HEK293T (cell line): Measurements from ENCODE around the gene MUSTN1.

ENCODE experiments used
- CTCF ChIA-PET: fragments of 350-600 bp; formaldehyde crosslinking; extraction: SDS; loops from one replicate; lab custom pipeline; 2021; ENCODE audit warnings: antibody characterized with exemption, inconsistent platforms; lab: Yijun Ruan, JAX
- POLR2A ChIA-PET: fragments of 350-600 bp; formaldehyde crosslinking; extraction: SDS; loops from one replicate; lab custom pipeline; 2020; ENCODE audit warnings: antibody characterized with exemption, inconsistent platforms; lab: Yijun Ruan, JAX
- DNase-seq: peaks from one replicate; pipeline ENCODE4 v3.0.0; 2012; ENCODE audit warnings: mixed read lengths; ENCODE audit errors: extremely low spot score
- ARNT ChIP-seq: fragments of 450-650 bp; IDR thresholded peaks from 2 replicates; pipeline ENCODE4 v1.6.1; 2017; ENCODE audit warnings: mild to moderate bottlenecking
- BHLHE40 ChIP-seq: fragments of 450-650 bp; IDR thresholded peaks from 2 replicates; pipeline ENCODE4 v1.6.1; 2016; ENCODE audit warnings: mild to moderate bottlenecking, moderate library complexity, borderline replicate concordance
- CTBP1 ChIP-seq: fragments of 450-650 bp; IDR thresholded peaks from 2 replicates; pipeline ENCODE4 v1.6.1; 2016; ENCODE audit warnings: borderline replicate concordance
- ELF4 ChIP-seq: fragments of 450-650 bp; IDR thresholded peaks from 2 replicates; pipeline ENCODE4 v1.6.1; 2017; ENCODE audit warnings: antibody characterized with exemption
- FOXA1 ChIP-seq: fragments of 450-650 bp; IDR thresholded peaks from 2 replicates; pipeline ENCODE4 v1.6.1; 2016; ENCODE audit warnings: mild to moderate bottlenecking
- FOXK2 ChIP-seq: fragments of 450-650 bp; IDR thresholded peaks from 2 replicates; pipeline ENCODE4 v1.6.1; 2016; ENCODE audit warnings: mild to moderate bottlenecking
- FOXM1 ChIP-seq: fragments of 450-650 bp; IDR thresholded peaks from 2 replicates; pipeline ENCODE4 v1.6.1; 2017; ENCODE audit warnings: mild to moderate bottlenecking, borderline replicate concordance
- HDGF ChIP-seq: fragments of 450-650 bp; IDR thresholded peaks from 2 replicates; pipeline ENCODE4 v1.6.1; 2017; ENCODE audit warnings: antibody characterized with exemption, borderline replicate concordance
- L3MBTL2 ChIP-seq: fragments of 450-650 bp; conservative IDR thresholded peaks from 2 replicates; pipeline ENCODE4 v1.6.1; 2016; ENCODE audit warnings: mild to moderate bottlenecking
- LEF1 ChIP-seq: fragments of 450-650 bp; IDR thresholded peaks from 2 replicates; pipeline ENCODE4 v1.6.1; 2017; ENCODE audit warnings: mild to moderate bottlenecking, borderline replicate concordance
- NFRKB ChIP-seq: fragments of 450-650 bp; IDR thresholded peaks from 2 replicates; pipeline ENCODE4 v1.6.1; 2016; ENCODE audit warnings: mild to moderate bottlenecking, moderate library complexity
- PKNOX1 ChIP-seq: fragments of 450-650 bp; IDR thresholded peaks from 2 replicates; pipeline ENCODE4 v1.6.1; 2016
- SP1 ChIP-seq: fragments of 450-650 bp; IDR thresholded peaks from 2 replicates; pipeline ENCODE4 v1.6.1; 2017
- SUZ12 ChIP-seq: fragments of 450-650 bp; IDR thresholded peaks from 2 replicates; pipeline ENCODE4 v1.6.1; 2016; ENCODE audit warnings: mild to moderate bottlenecking
- TARDBP ChIP-seq: fragments of 450-650 bp; IDR thresholded peaks from 2 replicates; pipeline ENCODE4 v1.6.1; 2016
- ZNF384 ChIP-seq: fragments of 450-650 bp; IDR thresholded peaks from 2 replicates; pipeline ENCODE4 v1.6.1; 2016

MUSTN1 gene

GRCh38 chr3:52879581-52879980 lies 44.8 kb upstream of the MUSTN1 start:
- DNase-seq = no peak
- ChIA-PET CTCF (no interaction called here), POLR2A (interaction anchor here (0.6 kb wide), 1 partner anchor 59 kb away, joined by 3 read pairs; no protein-coding TSS in a partner anchor)
- TF ChIP-seq SUZ12 (no peak), FOXA1 (no peak), L3MBTL2 (no peak), ELF4 (no peak), SP1 (no peak), FOXM1 (no peak), HDGF (no peak), CTBP1 (no peak), BHLHE40 (no peak)

- CTCF ChIA-PET = no interaction called here
- POLR2A ChIA-PET = no interaction called here
- no peak for DNase-seq
- no peak for TF ChIP-seq LEF1
- TF ChIP-seq SP1 = no peak
- no peak for TF ChIP-seq PKNOX1
- TF ChIP-seq TARDBP = no peak
- no peak for TF ChIP-seq ZNF384
- no peak for TF ChIP-seq FOXK2
- TF ChIP-seq HDGF = no peak
- TF ChIP-seq FOXM1 = no peak
- TF ChIP-seq SUZ12 = no peak
- TF ChIP-seq CTBP1 = no peak
- no peak for TF ChIP-seq BHLHE40
- no peak for TF ChIP-seq ARNT
- TF ChIP-seq NFRKB = no peak
- no peak for TF ChIP-seq ELF4
- TF ChIP-seq FOXA1 = no peak
- TF ChIP-seq L3MBTL2 = no peak
Observed at GRCh38 chr3:52879090-52879489, 44.3 kb upstream of the MUSTN1 start.

GRCh38 chr3:52877085-52877484 lies 42.3 kb upstream of the MUSTN1 start:
- TF ChIP-seq BHLHE40 (no peak), FOXK2 (no peak), LEF1 (no peak), L3MBTL2 (no peak), SP1 (no peak), TARDBP (no peak), CTBP1 (no peak), ELF4 (no peak), PKNOX1 (no peak), NFRKB (no peak), ZNF384 (no peak), SUZ12 (no peak), HDGF (no peak), ARNT (no peak), FOXM1 (no peak), FOXA1 (no peak)
- no peak for DNase-seq
- ChIA-PET CTCF (no interaction called here), POLR2A (no interaction called here)

- TF ChIP-seq BHLHE40 (no peak), TARDBP (no peak)
- CTCF ChIA-PET = no interaction called here
- no peak for DNase-seq
- POLR2A ChIA-PET = no interaction called here
Observed at GRCh38 chr3:52874864-52875587, 40.2 kb upstream of the MUSTN1 start.

- ChIA-PET CTCF (no interaction called here), POLR2A (no interaction called here)
- TF ChIP-seq ELF4 (no peak), HDGF (no peak), ARNT (no peak)
- DNase-seq = no peak
Observed at GRCh38 chr3:52874160-52874701, 39.4 kb upstream of the MUSTN1 start.

GRCh38 chr3:52873433-52874159 lies 38.8 kb upstream of the MUSTN1 start:
- TF ChIP-seq BHLHE40 = no peak
- no peak for TF ChIP-seq ELF4
- no peak for TF ChIP-seq CTBP1
- no peak for TF ChIP-seq L3MBTL2
- TF ChIP-seq ARNT = no peak
- TF ChIP-seq LEF1 = no peak
- no peak for TF ChIP-seq NFRKB
- TF ChIP-seq HDGF = no peak
- no peak for TF ChIP-seq PKNOX1
- no peak for TF ChIP-seq SUZ12
- TF ChIP-seq SP1 = no peak
- TF ChIP-seq TARDBP = no peak
- TF ChIP-seq ZNF384 = no peak
- no peak for TF ChIP-seq FOXK2
- ChIA-PET CTCF (no interaction called here), POLR2A (no interaction called here)
- no peak for DNase-seq

- POLR2A ChIA-PET = no interaction called here
- TF ChIP-seq SP1 (no peak), FOXM1 (no peak), SUZ12 (no peak), ARNT (no peak), L3MBTL2 (no peak), ZNF384 (no peak), TARDBP (no peak), FOXK2 (no peak), LEF1 (no peak)
- DNase-seq = no peak
- CTCF ChIA-PET = no interaction called here
Observed at GRCh38 chr3:52872245-52872644, 37.4 kb upstream of the MUSTN1 start.
